Lung (tissue), 12 donors: ENCODE measurements around the gene CFAP20DC. TPM values are rescaled to one million over a fixed set of nuclear protein-coding genes. Genes with fewer than 3 reads are reported as not detected.

ENCODE experiments used
- ATAC-seq: fragments of 200-7000 bp; cut with Tn5 transposase; one replicate; pipeline ENCODE4 v1.9.1; 2020; ENCODE audit warnings: moderate number of reproducible peaks; ENCODE audit not compliant: insufficient read depth, low FRiP score
- DNase-seq, 3 donors: peaks; one replicate each; pipeline ENCODE4 v3.0.0-alpha.2; 2013 to 2017
- H3K27ac ChIP-seq, 2 donors: one replicate each; pipeline ENCODE4 v1.5.1; 2013; ENCODE audit warnings: mild to moderate bottlenecking in 2 of 2, moderate library complexity in 2 of 2, control low read depth in 1 of 2, inconsistent platforms in 1 of 2, low read depth in 1 of 2, low read length in 1 of 2
- H3K27me3 ChIP-seq, 3 donors: one replicate each; pipeline ENCODE4 v1.5.1; 2013; ENCODE audit warnings: low read length in 2 of 3; ENCODE audit not compliant: control insufficient read depth in 3 of 3, insufficient read depth in 3 of 3
- H3K36me3 ChIP-seq, 4 donors: one replicate each; pipeline ENCODE4 v1.5.1; 2013; ENCODE audit warnings: low read length in 4 of 4, mild to moderate bottlenecking in 1 of 4, moderate library complexity in 1 of 4; ENCODE audit not compliant: control insufficient read depth in 4 of 4, insufficient read depth in 4 of 4
- H3K4me1 ChIP-seq, 5 donors: one replicate each; pipeline ENCODE4 v1.5.1; 2013; ENCODE audit warnings: low read length in 5 of 5, mild to moderate bottlenecking in 2 of 5, moderate library complexity in 1 of 5; ENCODE audit not compliant: control insufficient read depth in 5 of 5, insufficient read depth in 5 of 5
- H3K4me3 ChIP-seq: one replicate; pipeline ENCODE4 v1.5.1; 2013; ENCODE audit warnings: mild to moderate bottlenecking, control low read depth, moderate library complexity
- H3K9ac ChIP-seq, 2 donors: one replicate each; pipeline ENCODE4 v1.5.1; 2013; ENCODE audit warnings: low read length in 2 of 2, control low read depth in 1 of 2; ENCODE audit not compliant: insufficient read depth in 1 of 2
- H3K9me3 ChIP-seq, 4 donors: one replicate each; pipeline ENCODE4 v1.5.1; 2013; ENCODE audit warnings: low read length in 3 of 4, mild to moderate bottlenecking in 1 of 4, moderate library complexity in 1 of 4; ENCODE audit not compliant: control insufficient read depth in 4 of 4, insufficient read depth in 3 of 4
- CTCF ChIP-seq: IDR thresholded peaks from 2 replicates; pipeline ENCODE4 v1.5.1; 2012; ENCODE audit warnings: mild to moderate bottlenecking; ENCODE audit errors: control extremely low read depth, extremely low read depth
- WGBS, 2 donors: extraction: QIAGEN DNeasy Blood & Tissue Kit; methylation state at CpG; one replicate each; pipeline ENCODE4 v1.1.7; 2013; 5-methylcytosine and 5-hydroxymethylcytosine counted together
- polyA plus RNA-seq, 2 donors: library from polyadenylated mRNA; stranded (reverse); fragments of 200-250 nt; gene quantifications; one replicate each; pipeline ENCODE4 v1.2.1, GENCODE V29; 2013
- total RNA-seq, 2 donors: library from RNA; depleted of rRNA in 1 of 2; stranded (reverse); fragments of >200 nt in 1 of 2; gene quantifications; one replicate each; pipeline ENCODE4 v1.2.1, GENCODE V29; 2014 to 2021
- donor health status: control.
- donor health status: control.
- donor health status: Bipolar disorder and iron deficiency.
- donor health status: healthy.
- donor health status: DM: yes; HTN: yes; CAD: no.

CFAP20DC gene
- total and polyA plus RNA-seq, 4 donors, result 0.47 to 5.4 (median 1.5) TPM

GRCh38 chr3:58994746-58995330 is 55.0 kb downstream of the CFAP20DC start:
- H3K27ac ChIP-seq, result no peak overlapping the region
- 24 to 25% methylated on average over 6 of the region's 6 CpGs for WGBS, 2 donors
- no peaks in the 10 kb centered on the region for H3K27me3 ChIP-seq
- no peak overlapping the region for H3K9ac ChIP-seq
- no peaks in the 10 kb centered on the region for H3K36me3 ChIP-seq
- no peaks in the 10 kb centered on the region for H3K9me3 ChIP-seq
- TF ChIP-seq CTCF, result peak; percentile 25
- H3K4me3 ChIP-seq, result no peak overlapping the region
- DNase-seq, result peak; percentile 46 to 84 (median 78)
- peaks cover 0 to 3% (median 0%) of the 10 kb centered on the region in 5 donors for H3K4me1 ChIP-seq
- no peak for ATAC-seq

- TF ChIP-seq CTCF, result no peak
- Histone ChIP-seq H3K4me1 (peaks cover 0 to 3% (median 0%) of the 10 kb centered on the region in 5 donors), H3K4me3 (no peak overlapping the region), H3K27me3 (no peaks in the 10 kb centered on the region), H3K9me3 (no peaks in the 10 kb centered on the region), H3K36me3 (no peaks in the 10 kb centered on the region), H3K9ac (no peak overlapping the region), H3K27ac (no peak overlapping the region)
- DNase-seq (no peak), ATAC-seq (no peak)
- WGBS, 2 donors, result 90 to 94% methylated on average over 2 of the region's 2 CpGs
Observed at GRCh38 chr3:58993547-58993946, 56.3 kb downstream of the CFAP20DC start.

GRCh38 chr3:58991623-58992022 is 58.2 kb downstream of the CFAP20DC start:
- DNase-seq (no peak), ATAC-seq (no peak)
- peaks cover 0 to 3% (median 0%) of the 10 kb centered on the region in 5 donors for H3K4me1 ChIP-seq
- H3K27me3 ChIP-seq, result no peaks in the 10 kb centered on the region
- H3K9me3 ChIP-seq, result peaks cover 0 to under 1% (median under 1%) of the 10 kb centered on the region in 4 donors
- no peak for TF ChIP-seq CTCF
- no peaks in the 10 kb centered on the region for H3K36me3 ChIP-seq
- no peak overlapping the region for H3K4me3 ChIP-seq
- H3K27ac ChIP-seq, result no peak overlapping the region
- WGBS, 2 donors, result 91 to 93% methylated on average over 5 of the region's 5 CpGs
- no peak overlapping the region for H3K9ac ChIP-seq

- no peak for DNase-seq
- Histone ChIP-seq H3K4me1 (peaks cover 0 to 3% (median 0%) of the 10 kb centered on the region in 5 donors), H3K9me3 (peaks cover 0 to 5% (median 2%) of the 10 kb centered on the region in 4 donors), H3K36me3 (no peaks in the 10 kb centered on the region), H3K4me3 (no peak overlapping the region), H3K27me3 (no peaks in the 10 kb centered on the region), H3K9ac (no peak overlapping the region), H3K27ac (no peak overlapping the region)
- TF ChIP-seq CTCF, result no peak
- no peak for ATAC-seq
Observed at GRCh38 chr3:58991026-58991425, 58.8 kb downstream of the CFAP20DC start.
